GM12801 (cell line): ENCODE data around the gene GPR84.

ENCODE experiments used
- CTCF ChIP-seq: IDR thresholded peaks from one replicate; pipeline ENCODE4 v1.5.1; 2011; ENCODE audit warnings: control low read depth; ENCODE audit not compliant: insufficient read length; ENCODE audit errors: extremely low read depth

GPR84 gene

DNA sequence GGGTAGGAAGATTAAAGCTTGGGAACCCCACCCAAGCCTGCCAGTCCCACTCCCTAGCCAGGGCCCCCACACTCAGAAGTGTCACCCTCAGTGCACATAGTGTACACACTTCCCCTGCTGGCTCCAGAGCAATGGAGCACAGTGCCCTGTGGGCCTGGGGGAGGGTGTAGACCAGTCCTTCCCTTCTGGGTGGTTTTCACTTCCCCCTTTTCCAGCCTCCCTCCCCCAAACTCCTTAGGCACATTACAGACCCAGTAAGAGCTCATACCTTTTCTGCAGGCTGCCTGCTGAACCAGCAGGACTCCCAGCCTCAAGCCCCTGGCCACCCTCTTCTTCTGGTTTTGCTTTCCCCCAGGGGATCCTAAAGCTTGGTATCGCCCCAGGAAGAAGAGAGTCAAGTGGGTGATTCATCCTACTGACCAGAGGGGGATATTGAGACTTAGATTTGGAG, 20.3 kb upstream of the GPR84 start, which contains the start of gene ZNF385A:
Gene ZNF385A, minus strand, starts transcription at position 143 of the 451 bp plus-strand sequence. CDS start 219 bp downstream, outside the sequence.
- TF ChIP-seq CTCF: no peak

DNA sequence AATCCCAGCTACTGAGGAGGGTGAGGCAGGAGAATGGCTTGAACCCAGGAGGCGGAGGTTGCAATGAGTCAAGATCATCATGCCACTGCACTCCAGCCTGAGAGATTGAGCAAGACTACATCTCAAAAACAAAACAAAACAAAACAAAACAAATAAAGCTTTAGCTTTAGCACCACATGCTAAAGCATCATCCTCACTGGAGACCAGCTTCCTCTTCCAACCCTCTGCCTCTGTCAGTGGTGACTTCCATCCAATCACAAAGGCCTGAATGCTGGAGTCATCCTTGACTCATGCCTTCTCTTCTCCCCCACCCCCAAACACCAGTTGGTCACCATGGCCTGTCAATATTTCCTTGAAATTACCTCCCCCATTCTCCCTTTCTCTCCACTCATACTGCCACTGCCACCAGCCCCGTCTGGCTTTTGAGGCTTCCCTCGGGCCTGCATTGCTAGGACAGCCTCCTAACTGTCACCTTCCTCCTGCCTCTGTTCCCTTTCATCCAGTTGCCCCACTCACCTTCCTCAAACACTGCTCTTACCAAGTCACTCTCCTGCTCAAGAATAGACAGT, 18.8 kb upstream of the GPR84 start:
- TF ChIP-seq CTCF: no peak

DNA sequence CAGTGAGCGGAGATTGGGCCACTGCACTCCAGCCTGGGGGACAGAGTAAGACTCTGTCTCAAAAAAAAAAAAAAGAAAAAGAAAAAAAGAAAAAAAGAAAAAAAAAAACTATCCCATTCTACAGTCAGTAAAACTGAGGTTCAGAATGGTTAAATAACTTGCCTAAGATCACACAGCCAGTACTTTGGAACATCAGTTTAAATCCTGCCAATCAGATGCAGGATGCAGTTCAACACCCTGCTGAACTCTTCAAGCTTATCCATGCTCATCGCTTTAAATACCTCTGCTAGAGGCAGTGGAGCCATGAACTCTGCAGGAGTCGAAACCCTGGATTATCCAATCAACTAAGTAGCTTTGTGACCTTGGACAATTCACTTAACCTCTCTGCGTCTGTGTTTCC, 16.9 kb upstream of the GPR84 start:
- no peak for TF ChIP-seq CTCF

DNA sequence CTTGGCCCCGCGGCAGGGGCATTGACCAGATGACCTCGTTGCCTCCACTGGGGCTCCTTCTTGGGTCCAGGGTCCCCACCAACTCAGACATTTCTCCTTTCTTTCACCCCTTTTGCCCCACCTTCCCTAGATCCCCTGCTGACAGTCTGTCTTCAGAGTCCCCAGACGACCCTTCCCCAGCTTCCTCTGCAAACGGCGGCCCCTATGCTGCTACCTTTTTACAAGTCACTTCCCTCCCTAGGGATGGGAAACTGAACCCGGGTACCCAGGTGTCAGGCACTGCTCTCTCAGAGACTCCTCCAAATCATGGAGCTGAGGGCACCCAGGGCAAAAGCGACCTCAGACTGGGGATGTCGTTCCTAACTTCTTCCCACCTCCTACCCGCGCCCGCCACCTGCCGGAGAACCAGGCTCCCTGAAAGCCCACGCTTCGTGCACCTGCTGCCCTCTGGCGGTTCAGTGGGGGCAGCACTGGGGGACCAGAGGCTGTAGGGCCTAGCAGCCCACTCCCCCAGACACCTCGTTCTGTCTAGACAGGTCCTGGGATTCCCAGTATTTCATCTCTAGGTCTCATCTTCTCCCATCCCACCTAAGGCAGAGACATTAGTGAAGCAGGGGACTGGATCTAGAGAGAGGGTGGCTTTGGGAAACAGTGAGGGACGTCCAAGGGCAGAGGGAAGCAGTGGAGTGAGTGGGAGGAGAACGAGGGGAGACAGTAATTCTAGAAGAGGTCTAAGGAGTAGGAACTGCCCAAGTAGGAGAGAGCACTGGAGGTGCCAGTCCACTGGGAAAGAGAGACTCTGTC, 15.3 kb upstream of the GPR84 start:
- TF ChIP-seq CTCF: peak; percentile 95

DNA sequence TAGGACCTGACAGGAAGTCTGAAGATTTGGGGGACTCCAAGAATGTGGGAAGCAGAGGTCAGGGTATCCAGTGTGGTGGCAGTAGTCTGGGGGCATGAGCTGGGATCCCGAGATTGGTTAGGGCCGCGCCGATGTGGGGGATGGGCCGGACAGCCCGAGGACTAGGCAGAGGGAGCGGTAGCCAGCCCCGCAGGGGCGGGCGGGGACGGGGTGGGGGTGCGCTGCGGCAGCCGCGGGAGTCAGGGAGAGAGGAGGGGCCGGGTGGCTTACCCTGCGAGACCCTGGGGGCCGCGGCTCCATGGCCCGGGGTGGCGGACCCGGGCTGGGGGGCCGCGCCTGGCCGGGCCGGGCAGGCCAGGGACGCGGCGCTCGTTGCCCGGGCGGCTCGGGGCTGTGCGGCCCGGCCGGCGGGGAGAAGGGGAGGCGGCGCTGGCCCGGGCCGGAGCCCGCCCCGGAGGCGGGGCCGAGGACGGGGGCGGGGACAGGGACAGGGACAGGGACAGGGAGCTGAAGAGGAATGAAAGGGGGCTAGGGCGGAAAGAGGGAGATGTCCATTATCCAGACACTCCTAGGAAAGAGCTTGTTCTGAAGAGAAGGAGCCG, 14.6 kb upstream of the GPR84 start:
- TF ChIP-seq CTCF: no peak

- TF ChIP-seq CTCF: no peak
These were observed 13.7 kb upstream of the GPR84 start for GRCh38 chr12:54377797-54378515.

- TF ChIP-seq CTCF: no peak
These were observed 12.7 kb upstream of the GPR84 start for GRCh38 chr12:54377007-54377406.
